HG03521 (cell line): ENCODE measurements around the gene ARL8A.
"Not testable (repeated sequence)": the region's sequence is repeated elsewhere in the genome, so short reads cannot be mapped to it uniquely, and the experiment has no call there.

Experiments used
- ATAC-seq: cut with Tn5 transposase; IDR thresholded peaks from one replicate; pipeline ENCODE4 v1.9.1; 2021; ENCODE audit warnings: mild to moderate bottlenecking, moderate library complexity; ENCODE audit not compliant: unreplicated experiment

The ARL8A gene

DNA sequence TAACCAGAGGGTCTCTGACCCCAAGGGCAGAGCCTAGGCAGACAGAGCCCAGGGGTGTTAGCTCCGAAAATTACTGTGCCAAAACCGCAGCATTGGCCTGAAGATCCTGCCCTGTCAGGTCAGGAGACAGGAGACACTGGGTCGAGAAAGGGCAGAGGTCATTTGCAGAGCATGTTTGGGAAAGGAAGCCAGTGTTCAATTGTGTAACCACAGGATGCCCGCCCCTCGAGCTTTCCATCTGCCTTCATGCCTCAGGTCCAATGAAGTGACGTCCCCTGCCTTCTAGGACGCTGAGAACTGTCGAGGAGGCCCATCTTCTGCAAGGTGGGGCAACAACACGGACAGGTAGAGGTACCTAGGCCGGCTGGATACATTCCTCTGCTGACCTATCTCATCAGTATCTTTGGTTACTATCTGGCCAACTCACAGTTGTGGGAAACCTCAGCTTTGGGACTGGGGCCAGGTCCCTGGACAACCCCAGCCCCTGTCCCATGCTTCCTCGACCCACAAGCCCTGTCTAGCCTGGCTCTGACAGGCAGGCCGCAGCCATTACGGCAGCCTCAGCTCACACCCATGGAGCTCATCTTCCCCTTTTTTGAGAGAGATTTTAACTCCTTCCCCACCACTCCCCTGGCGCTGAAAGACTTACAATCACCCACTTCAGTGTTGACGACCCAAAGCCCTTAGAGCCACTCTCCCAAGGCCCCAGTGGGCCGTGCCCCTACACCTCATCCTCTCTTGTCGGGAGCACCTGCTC lies 1.3 kb downstream of the ARL8A start:
- peak; percentile 14 for ATAC-seq

- not testable (repeated sequence) for ATAC-seq
These were observed 3.1 kb downstream of the ARL8A start for GRCh38 chr1:202141468-202141867.

GRCh38 chr1:202140833-202141232 lies 3.7 kb downstream of the ARL8A start:
- no peak for ATAC-seq

DNA sequence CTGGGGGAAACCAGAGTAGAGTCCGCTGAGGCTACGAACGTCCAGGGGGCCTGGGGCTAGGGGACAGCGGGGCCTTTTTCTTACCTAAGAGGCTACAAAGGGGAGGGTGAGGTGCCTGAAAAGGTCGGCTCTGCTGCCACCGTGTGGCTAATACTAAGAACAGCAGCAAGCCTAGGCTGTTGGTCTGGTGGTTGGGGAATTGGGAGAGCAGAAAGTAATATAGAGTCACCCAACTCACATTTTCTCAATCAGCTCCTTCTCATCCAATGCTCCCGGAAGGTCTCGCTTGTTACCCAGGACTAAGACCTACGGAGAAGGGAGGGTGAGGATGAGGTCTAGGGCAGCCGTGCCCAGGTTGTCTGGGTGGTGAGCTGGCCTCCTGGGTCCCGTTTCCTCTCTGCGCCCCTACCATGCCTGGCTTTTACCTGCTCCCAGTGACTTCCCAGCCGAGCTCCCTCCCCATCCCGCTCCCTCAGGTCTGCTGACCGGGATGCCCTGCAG lies 9.3 kb downstream of the ARL8A start:
- ATAC-seq = peak; percentile 72

DNA sequence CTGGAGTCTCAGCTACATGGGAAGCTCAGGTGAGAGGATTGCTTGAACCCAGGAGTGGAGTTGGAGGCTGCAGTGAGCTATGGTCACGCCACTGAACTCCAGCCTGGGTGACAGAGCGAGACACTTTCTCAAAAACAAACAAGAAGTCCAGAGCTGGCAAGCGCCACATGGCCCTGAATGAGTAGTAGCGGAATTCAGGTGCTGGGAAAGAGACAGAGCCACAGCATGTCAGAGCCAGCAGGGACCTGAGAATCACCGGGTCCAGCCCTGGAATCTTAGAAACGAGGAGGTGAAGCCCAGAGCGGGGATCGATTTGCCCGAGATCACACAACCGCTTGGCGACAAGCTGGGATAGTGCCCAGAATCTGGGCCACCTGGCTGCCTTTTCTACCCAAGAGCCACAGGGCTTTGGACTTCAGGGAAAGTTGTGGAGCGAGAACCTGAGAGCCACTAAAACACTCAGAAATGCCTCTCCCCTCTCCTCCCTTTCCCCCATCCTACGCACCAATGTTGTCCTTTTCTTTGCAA lies 9.8 kb downstream of the ARL8A start:
- no peak for ATAC-seq

- ATAC-seq = no peak
These were observed 10.5 kb downstream of the ARL8A start for GRCh38 chr1:202133989-202134388.

- ATAC-seq = no peak
These were observed 11.0 kb downstream of the ARL8A start for GRCh38 chr1:202133496-202133895.

DNA sequence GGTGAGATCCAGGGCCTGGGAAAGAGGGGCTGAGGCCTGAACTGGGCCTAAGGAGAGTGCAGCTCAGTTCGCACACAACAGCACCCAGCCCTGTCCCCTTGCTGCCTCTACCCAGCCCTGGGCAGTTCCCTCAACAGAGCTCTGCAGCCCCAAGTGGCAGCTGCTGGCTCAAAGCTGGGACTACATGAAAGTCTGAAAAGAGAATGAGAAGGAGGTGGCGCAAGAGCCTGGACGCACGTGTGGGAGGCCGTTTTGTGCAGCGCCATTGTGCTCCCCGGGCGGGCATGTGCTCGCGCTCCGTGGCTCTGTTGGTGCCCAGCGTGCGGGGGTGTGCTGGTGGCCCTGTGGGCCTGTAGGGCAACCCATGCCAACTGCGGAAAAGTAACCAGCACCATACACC lies 11.5 kb downstream of the ARL8A start:
- ATAC-seq = no peak

GRCh38 chr1:202131956-202132821 lies 12.3 kb downstream of the ARL8A start:
- no peak for ATAC-seq

- ATAC-seq = no peak
These were observed 13.6 kb downstream of the ARL8A start for GRCh38 chr1:202130816-202131522.

- no peak for ATAC-seq
These were observed 14.2 kb downstream of the ARL8A start for GRCh38 chr1:202130297-202130721.

GRCh38 chr1:202129453-202130296 lies 14.9 kb downstream of the ARL8A start:
- no peak for ATAC-seq

DNA sequence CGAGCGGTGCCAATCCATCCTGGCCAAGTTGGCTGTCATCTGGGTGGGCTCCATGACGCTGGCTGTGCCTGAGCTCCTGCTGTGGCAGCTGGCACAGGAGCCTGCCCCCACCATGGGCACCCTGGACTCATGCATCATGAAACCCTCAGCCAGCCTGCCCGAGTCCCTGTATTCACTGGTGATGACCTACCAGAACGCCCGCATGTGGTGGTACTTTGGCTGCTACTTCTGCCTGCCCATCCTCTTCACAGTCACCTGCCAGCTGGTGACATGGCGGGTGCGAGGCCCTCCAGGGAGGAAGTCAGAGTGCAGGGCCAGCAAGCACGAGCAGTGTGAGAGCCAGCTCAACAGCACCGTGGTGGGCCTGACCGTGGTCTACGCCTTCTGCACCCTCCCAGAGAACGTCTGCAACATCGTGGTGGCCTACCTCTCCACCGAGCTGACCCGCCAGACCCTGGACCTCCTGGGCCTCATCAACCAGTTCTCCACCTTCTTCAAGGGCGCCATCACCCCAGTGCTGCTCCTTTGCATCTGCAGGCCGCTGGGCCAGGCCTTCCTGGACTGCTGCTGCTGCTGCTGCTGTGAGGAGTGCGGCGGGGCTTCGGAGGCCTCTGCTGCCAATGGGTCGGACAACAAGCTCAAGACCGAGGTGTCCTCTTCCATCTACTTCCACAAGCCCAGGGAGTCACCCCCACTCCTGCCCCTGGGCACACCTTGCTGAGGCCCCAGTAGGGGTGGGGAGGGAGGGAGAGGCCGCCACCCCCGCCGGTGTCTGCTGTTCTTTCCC lies 16.5 kb downstream of the ARL8A start:
- no peak for ATAC-seq

DNA sequence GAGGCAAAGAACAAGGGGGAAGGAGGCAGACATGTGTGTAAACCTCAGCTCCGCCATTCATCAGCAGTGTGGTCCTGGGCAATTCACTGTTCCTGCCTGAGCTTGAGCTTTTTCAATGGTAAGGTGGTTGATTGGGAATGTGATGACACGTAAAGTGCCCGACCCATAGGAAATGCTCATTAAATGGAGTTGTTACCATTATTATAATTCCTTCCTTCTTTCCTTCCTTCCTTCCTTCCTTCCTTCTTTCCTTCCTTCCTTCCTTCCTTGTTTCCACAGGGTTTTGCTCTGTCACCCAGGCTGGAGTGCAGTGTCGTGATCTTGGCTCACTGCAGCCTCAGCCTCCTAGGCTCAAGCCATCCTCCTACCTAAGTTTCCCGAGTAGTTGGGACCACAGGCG lies 17.5 kb downstream of the ARL8A start:
- no peak for ATAC-seq

- no peak for ATAC-seq
These were observed 18.1 kb downstream of the ARL8A start for GRCh38 chr1:202126426-202126825.

DNA sequence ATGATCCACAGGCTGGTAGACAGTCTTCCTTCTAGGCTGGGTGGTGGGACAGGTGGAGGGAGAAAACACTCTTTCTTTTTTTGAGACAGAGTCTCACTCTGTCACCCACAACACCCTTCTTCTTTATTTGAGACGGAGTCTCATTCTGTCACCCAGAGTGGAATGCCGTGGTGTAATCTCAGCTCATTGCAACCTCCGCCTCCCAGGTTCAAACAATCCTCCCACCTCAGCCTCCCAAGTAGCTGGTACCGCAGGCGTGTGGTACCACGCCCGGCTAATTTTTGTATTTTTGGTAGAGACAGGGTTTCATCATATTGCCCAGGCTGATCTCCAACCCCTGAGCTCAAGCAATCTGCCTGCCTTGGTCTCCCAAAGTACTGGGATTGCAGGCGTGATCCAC lies 18.9 kb downstream of the ARL8A start:
- ATAC-seq = no peak

GRCh38 chr1:202124142-202124541 lies 20.4 kb downstream of the ARL8A start:
- no peak for ATAC-seq

DNA sequence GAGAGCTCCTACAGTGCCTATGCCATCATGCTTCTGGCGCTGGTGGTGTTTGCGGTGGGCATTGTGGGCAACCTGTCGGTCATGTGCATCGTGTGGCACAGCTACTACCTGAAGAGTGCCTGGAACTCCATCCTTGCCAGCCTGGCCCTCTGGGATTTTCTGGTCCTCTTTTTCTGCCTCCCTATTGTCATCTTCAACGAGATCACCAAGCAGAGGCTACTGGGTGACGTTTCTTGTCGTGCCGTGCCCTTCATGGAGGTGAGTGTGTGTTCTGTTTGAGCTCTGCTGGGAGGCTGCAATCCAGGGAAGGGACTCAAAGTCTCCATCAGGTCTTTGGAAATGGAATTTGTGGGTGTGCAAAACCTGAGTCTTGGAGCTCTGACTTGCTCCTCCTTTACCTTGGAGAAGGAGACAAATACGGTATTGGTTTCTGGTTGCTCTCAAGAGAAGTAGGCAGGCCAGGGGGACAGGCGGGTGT lies 21.2 kb downstream of the ARL8A start:
- no peak for ATAC-seq

DNA sequence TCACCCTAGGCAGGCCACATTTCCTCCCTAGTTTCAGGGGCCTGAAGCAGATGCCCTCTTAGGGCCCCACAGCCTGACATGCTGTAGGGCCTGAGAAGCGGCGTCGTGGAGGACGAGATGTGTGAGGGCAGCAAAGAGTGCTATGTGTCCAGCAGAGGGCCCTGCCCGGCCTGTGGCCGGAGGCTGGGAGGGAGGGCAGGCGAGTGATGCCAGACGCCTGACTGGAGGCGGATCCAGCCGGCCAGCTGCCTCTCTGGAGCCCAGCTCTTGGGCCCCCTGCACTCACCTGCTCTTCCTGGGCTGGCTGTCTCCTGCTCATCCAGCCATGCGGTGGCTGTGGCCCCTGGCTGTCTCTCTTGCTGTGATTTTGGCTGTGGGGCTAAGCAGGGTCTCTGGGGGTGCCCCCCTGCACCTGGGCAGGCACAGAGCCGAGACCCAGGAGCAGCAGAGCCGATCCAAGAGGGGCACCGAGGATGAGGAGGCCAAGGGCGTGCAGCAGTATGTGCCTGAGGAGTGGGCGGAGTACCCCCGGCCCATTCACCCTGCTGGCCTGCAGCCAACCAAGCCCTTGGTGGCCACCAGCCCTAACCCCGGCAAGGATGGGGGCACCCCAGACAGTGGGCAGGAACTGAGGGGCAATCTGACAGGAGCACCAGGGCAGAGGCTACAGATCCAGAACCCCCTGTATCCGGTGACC lies 21.8 kb downstream of the ARL8A start, which contains the start of gene GPR37L1:
Gene GPR37L1, plus strand, starts transcription at position 279 of the 697 bp plus-strand sequence. Its CDS starts 47 bp downstream, at position 326.
- ATAC-seq = no peak
